GM23248 (cell line): ENCODE measurements around the gene HSF2BP.

ENCODE experiments used
- EZH2 ChIP-seq: fragments of 200-600 bp; sonication (generic); IDR thresholded peaks from 2 replicates; pipeline ENCODE4 v1.6.1; 2018; ENCODE audit warnings: antibody characterized with exemption, mild to moderate bottlenecking; ENCODE audit not compliant: insufficient read depth, poor library complexity, severe bottlenecking
- EZH2phosphoT487 ChIP-seq: fragments of 200-600 bp; sonication (generic); IDR thresholded peaks from 2 replicates; pipeline ENCODE4 v1.6.1; 2018; ENCODE audit warnings: antibody characterized with exemption, moderate library complexity, mild to moderate bottlenecking, low read depth; ENCODE audit not compliant: insufficient read depth

DNA sequence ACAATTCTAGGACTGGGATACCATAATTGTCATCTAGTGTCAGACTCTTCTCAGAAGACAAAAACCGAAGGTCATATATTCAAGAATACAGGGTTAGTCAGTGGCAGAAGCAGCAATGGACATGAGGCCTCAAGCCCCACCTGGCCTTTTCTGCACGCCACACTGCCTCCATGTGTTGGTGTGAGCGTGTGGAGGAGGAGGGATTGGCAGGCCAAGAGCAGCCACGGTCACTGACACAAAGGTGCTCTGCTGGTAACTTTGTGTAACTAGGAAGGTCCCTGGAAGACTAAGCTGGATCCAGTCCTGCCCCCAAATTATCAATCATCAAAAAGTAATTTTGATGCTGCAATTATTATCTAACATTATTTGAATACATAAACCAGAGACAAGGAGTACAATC lies 34.9 kb downstream of the HSF2BP start:
- TF ChIP-seq EZH2 (no peak), EZH2phosphoT487 (no peak)
